PC-3 (cell line): ENCODE results near the gene PPM1E. TPM values are rescaled to one million over a fixed set of nuclear protein-coding genes. Genes with fewer than 3 reads are reported as not detected.

Source experiments
- ATAC-seq: fragments of 200-7000 bp; cut with Tn5 transposase; 2 replicates; pipeline ENCODE4 v1.9.1; 2020; ENCODE audit warnings: mild to moderate bottlenecking, moderate library complexity
- BruUV-seq: library from RNA; stranded (reverse); fragments of 400-500 nt; replicated peaks from 2 replicates; lab custom pipeline; 2021; lab: Mats Ljungman, UMichigan
- CTCF ChIA-PET: fragments of 300-600 bp; sonication (Branson Sonifier 250); formaldehyde crosslinking; loops from one replicate; lab custom pipeline; 2022; ENCODE audit warnings: antibody characterized with exemption; lab: Charles Lee
- POLR2A ChIA-PET: fragments of 300-600 bp; sonication (Branson Sonifier 250); formaldehyde crosslinking; loops from one replicate; lab custom pipeline; 2022; ENCODE audit warnings: antibody characterized with exemption; ENCODE audit not compliant: unreplicated experiment; lab: Charles Lee
- DNase-seq: peaks from one replicate; pipeline ENCODE4 v3.0.0-alpha.2; 2015
- H2AFZ ChIP-seq: fragments of 300-600 bp; sonication (generic); 2 replicates; pipeline ENCODE4 v1.6.0; 2016; ENCODE audit warnings: antibody characterized with exemption, low read length
- H3F3A ChIP-seq: fragments of 300-600 bp; sonication (generic); one replicate; pipeline ENCODE4 v1.6.0; 2017; ENCODE audit warnings: antibody characterized with exemption, low read length, control low read depth, mild to moderate bottlenecking; ENCODE audit not compliant: unreplicated experiment
- H3K27ac ChIP-seq: fragments of 300-600 bp; sonication (generic); 2 replicates; pipeline ENCODE4 v1.5.1; 2016; ENCODE audit warnings: mild to moderate bottlenecking, low read length
- H3K27me3 ChIP-seq: fragments of 300-600 bp; sonication (generic); 2 replicates; pipeline ENCODE4 v1.6.1; 2016; ENCODE audit warnings: low read length, mixed read lengths
- H3K36me3 ChIP-seq: fragments of 300-600 bp; sonication (generic); 2 replicates; pipeline ENCODE4 v1.6.1; 2016; ENCODE audit warnings: low read depth, mixed run types, low read length, mixed read lengths
- H3K4me1 ChIP-seq: fragments of 300-600 bp; sonication (generic); 2 replicates; pipeline ENCODE4 v1.5.1; 2016; ENCODE audit warnings: low read length; ENCODE audit not compliant: insufficient read depth
- H3K4me2 ChIP-seq: fragments of 300-600 bp; sonication (generic); 2 replicates; pipeline ENCODE4 v1.6.0; 2016; ENCODE audit warnings: low read length
- H3K4me3 ChIP-seq: fragments of 300-600 bp; sonication (generic); 2 replicates; pipeline ENCODE4 v1.5.1; 2016; ENCODE audit warnings: mild to moderate bottlenecking, low read length, mixed read lengths
- H3K79me2 ChIP-seq: fragments of 300-600 bp; sonication (generic); 2 replicates; pipeline ENCODE4 v1.6.1; 2017; ENCODE audit warnings: low read length, mixed read lengths
- H3K9ac ChIP-seq: fragments of 300-600 bp; sonication (generic); 2 replicates; pipeline ENCODE4 v1.6.0; 2016; ENCODE audit warnings: mild to moderate bottlenecking, low read length
- H3K9me2 ChIP-seq: fragments of 300-600 bp; sonication (generic); replicated peaks from 2 replicates; pipeline ENCODE4 v1.6.1; 2016; ENCODE audit warnings: mixed run types, low read length, mixed read lengths
- H3K9me3 ChIP-seq: fragments of 300-600 bp; sonication (generic); 2 replicates; pipeline ENCODE4 v1.6.1; 2016; ENCODE audit warnings: low read length, mixed read lengths
- H4K20me1 ChIP-seq: fragments of 300-600 bp; sonication (generic); 2 replicates; pipeline ENCODE4 v1.6.1; 2016; ENCODE audit warnings: low read length, mixed read lengths
- CTCF ChIP-seq: fragments of 300-600 bp; sonication (generic); conservative IDR thresholded peaks from 2 replicates; pipeline ENCODE4 v1.5.1; 2017; ENCODE audit warnings: antibody characterized with exemption, low read depth, mild to moderate bottlenecking, low read length
- EZH2 ChIP-seq: fragments of 300-600 bp; sonication (generic); IDR thresholded peaks from one replicate; pipeline ENCODE4 v1.6.1; 2017; ENCODE audit warnings: antibody characterized with exemption, mild to moderate bottlenecking, low read length; ENCODE audit not compliant: unreplicated experiment
- EZH2phosphoT487 ChIP-seq: fragments of 300-600 bp; sonication (generic); IDR thresholded peaks from 2 replicates; pipeline ENCODE4 v1.6.1; 2018; ENCODE audit warnings: mild to moderate bottlenecking, antibody characterized with exemption, low read length, borderline replicate concordance
- intact Hi-C: fragments of 100-400 bp; cut with micrococcal nuclease; formaldehyde crosslinking; loops from 2 replicates; pipeline ENCODE4 v1.9.0; 2023
- total RNA-seq: library from RNA; depleted of rRNA; stranded (reverse); fragments of >200 nt; gene quantifications from 2 replicates; pipeline ENCODE4 v1.2.3, GENCODE V29; 2014

Gene PPM1E
- total RNA-seq, 1 experiment from 2014 or later: not detected

DNA sequence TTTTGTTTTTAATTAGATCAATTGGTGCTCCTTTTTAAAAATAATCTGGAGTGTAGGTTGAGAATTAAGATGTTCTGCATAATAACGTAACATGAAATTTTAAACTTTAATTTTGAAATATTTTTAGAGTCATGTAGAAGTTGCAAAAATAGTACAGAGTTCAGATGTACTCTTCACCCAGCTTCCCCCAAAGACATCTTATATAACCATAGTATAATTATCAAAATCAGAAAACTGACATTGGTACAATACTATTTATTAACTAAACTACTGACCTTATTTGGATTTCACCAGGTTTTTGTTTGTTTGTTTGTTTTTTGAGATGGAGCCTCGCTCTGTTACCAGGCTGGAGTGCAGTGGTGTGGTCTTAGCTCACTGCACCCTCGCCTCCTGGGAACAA, 76.9 kb downstream of the PPM1E start:
- POLR2A ChIA-PET: no interaction called here
- no peaks in the 10 kb centered on the region for H3K4me1 ChIP-seq
- peaks cover 45% of the 10 kb centered on the region for H3K27me3 ChIP-seq
- no peaks in the 10 kb centered on the region for H3F3A ChIP-seq
- no peaks in the 10 kb centered on the region for H4K20me1 ChIP-seq
- H3K4me2 ChIP-seq: no peak overlapping the region
- H3K9me2 ChIP-seq: no peaks in the 10 kb centered on the region
- H3K9ac ChIP-seq: no peak overlapping the region
- H3K36me3 ChIP-seq: no peaks in the 10 kb centered on the region
- H2AFZ ChIP-seq: no peak overlapping the region
- no peaks in the 10 kb centered on the region for H3K79me2 ChIP-seq
- H3K9me3 ChIP-seq: no peaks in the 10 kb centered on the region
- no peak overlapping the region for H3K27ac ChIP-seq
- CTCF ChIA-PET: no interaction called here
- TF ChIP-seq CTCF: no peak
- no peak for TF ChIP-seq EZH2
- no peak for TF ChIP-seq EZH2phosphoT487
- no peak for DNase-seq
- no TSS peak for BruUV-seq
- intact Hi-C loops: no loop called here
- no peak overlapping the region for H3K4me3 ChIP-seq
- ATAC-seq: no peak

DNA sequence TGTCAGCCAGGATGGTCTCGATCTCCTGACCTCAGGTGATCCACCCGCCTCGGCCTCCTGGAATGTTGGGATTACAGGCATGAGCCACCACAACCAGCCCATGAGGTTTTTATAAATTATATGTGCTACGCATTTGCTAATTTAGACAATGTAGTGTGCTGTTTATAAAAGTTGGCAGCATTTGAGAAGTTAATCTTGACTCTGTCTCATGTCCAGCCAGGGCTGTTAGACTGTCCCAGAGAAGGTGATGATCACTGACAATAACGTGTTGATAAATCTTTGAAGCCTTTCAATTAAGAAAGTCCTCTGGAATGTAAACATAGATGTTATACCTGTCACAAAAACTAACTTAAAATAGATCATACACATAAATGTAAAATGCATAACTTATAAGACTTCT, 82.0 kb downstream of the PPM1E start:
- CTCF ChIA-PET: no interaction called here

More for the DNA sequence above, 82.0 kb downstream of the PPM1E start:
- H3K36me3 ChIP-seq: no peaks in the 10 kb centered on the region
- no peaks in the 10 kb centered on the region for H3F3A ChIP-seq
- BruUV-seq: no TSS peak
- peaks cover 64% of the 10 kb centered on the region for H3K27me3 ChIP-seq
- TF ChIP-seq EZH2phosphoT487: no peak
- TF ChIP-seq EZH2: no peak
- no peak for TF ChIP-seq CTCF
- H2AFZ ChIP-seq: no peak overlapping the region
- H3K79me2 ChIP-seq: no peaks in the 10 kb centered on the region
- DNase-seq (no peak), ATAC-seq (no peak)
- POLR2A ChIA-PET: no interaction called here
- H3K9me3 ChIP-seq: no peaks in the 10 kb centered on the region
- intact Hi-C loops: no loop called here
- no peaks in the 10 kb centered on the region for H4K20me1 ChIP-seq
- H3K27ac ChIP-seq: no peak overlapping the region
- no peak overlapping the region for H3K4me3 ChIP-seq
- no peaks in the 10 kb centered on the region for H3K9me2 ChIP-seq
- H3K4me1 ChIP-seq: no peaks in the 10 kb centered on the region
- H3K4me2 ChIP-seq: no peak overlapping the region
- no peak overlapping the region for H3K9ac ChIP-seq
